GM19035 (cell line): ENCODE results near the gene TRIM32.
"Not testable (repeated sequence)": the region's sequence is repeated elsewhere in the genome, so short reads cannot be mapped to it uniquely, and the experiment has no call there.

Source experiments
- ATAC-seq: cut with Tn5 transposase; IDR thresholded peaks from one replicate; pipeline ENCODE4 v1.9.1; 2021; ENCODE audit not compliant: unreplicated experiment

Gene TRIM32

GRCh38 chr9:116674210-116674980, 12.7 kb upstream of the TRIM32 start:
- ATAC-seq = no peak

DNA sequence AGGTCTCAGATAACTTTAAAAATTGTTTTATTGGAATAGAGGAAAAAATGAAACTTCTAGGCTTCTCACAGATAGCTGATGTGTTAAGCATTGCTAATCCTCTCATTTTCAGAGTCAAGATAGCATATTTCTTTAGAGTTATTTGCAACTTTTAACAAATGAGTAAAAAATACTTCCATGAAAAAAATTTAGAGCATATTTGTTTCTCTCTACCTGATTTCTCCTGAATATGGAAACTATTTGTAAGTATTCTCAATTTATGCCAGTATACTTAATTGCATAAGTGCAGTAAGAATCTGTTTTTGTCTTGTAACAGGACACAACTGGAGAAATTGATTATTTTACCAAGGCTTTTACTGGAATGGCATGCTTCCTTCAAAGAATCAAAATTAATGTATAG, 3.6 kb upstream of the TRIM32 start:
- ATAC-seq = no peak

GRCh38 chr9:116685166-116685565, 1.9 kb upstream of the TRIM32 start:
- no peak for ATAC-seq

DNA sequence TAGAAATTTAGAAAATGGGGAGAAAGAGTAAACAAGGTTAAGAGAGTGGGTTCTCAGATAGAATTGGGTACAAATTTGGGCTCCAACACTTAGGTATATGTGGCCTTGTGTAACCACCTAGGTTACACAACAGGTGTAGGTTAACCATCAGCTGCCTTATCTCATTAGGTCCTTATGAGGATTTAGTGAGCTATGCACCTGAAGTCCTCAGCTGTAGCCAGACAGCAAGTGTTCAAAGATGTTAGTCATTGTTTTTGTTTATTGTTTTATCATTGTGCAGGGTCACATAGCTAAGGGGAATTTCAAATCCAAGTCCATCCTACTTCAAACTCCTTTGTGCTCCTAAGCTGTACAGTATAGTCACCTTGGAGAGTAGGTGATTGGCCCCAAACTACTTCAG, 970 bp upstream of the TRIM32 start:
- ATAC-seq = no peak

DNA sequence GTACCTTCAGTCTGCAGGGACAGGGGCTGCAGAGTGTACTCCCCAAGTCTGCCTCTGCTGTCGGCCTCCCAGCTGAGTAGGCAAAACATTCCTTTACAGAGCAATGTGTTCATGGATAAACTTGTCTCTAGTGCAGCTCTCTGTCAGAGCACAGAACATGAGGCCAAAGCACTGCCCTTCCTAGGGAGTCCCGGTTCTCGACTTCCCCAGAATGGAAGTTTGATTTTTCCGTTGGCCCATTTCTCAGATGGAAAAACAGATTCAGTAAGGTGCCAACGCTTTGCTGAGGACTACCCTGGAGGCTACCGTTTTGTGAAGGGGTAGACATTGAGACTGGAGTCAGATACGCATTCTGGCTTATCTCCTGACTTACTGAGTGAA, 422 bp upstream of the TRIM32 start:
- ATAC-seq = peak; percentile 46

- ATAC-seq = no peak
These were observed 640 bp downstream of the TRIM32 start for GRCh38 chr9:116687754-116688135.

DNA sequence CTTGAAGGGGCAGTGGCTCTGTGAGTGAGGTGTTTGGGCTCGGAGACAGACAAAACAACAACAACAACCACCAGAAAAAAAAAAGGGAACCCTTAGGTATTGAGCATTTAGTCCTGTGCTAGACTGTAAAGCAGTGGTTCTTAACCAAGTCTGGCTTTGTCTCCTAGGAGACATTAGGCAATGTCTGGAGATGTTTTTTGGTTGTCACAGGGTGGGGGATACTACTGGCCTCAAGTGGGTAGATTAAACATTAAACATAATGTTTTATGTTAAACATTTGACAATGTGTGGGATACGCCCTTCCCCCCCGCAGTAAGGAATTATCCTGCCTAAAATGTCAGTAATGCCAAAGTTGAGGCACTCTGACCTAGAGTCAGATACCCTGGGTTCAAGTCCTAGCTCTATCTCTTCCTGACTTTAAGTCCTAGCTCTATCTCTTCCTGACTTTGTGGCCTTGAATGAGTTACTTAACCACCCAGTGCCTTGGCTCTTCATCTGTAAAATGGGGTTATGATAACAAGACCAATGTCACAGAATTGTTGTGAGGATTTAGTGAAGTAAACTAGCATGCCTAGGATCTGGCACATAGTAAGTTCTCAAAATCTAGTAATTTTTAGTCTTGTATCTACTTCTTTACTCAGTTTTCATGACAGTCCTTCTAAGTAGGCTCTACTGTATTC, 1.8 kb downstream of the TRIM32 start:
- no peak for ATAC-seq

GRCh38 chr9:116689486-116690032, 2.5 kb downstream of the TRIM32 start:
- no peak for ATAC-seq

DNA sequence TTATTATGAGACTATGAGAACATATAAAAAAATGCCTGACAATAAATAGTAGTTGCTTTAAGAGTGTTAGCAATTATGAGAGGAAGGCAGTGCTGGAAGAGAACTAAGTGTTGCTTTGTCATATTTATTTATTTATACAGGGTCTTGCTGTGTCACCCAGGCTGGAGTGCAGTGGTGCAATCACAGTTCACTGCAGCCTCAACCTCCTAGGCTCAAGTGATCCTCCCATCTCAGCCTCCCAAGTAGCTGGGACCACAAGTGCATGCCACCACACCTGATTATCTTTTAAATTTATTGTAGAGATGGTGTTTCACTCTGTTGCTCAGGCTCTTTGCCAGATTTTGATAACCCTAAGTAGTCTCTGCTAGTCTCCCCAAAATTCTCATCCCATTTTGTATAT, 3.7 kb downstream of the TRIM32 start:
- not testable (repeated sequence) for ATAC-seq

GRCh38 chr9:116691607-116692006, 4.5 kb downstream of the TRIM32 start:
- no peak for ATAC-seq

DNA sequence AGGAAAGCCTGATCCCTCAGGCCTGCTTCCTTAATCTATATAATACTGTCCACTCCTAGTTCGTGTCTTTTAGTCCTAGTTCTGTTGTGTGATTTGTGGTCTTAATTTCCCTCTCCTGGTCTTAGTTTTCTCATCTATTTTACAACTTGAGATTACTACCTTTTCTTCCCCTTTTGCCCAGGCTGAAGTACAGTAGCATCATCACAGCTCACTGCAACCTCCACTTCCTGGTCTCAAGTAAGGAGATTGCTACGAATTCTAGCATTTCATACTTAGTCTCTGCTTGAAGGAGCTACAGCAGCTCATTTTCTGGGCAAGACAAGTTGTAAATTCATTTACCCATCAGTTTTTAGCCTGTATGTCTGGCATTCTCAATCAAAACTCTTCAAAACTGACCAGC, 5.5 kb downstream of the TRIM32 start:
- ATAC-seq = no peak

GRCh38 chr9:116693233-116693731, 6.2 kb downstream of the TRIM32 start:
- no peak for ATAC-seq

- ATAC-seq = no peak
These were observed 7.7 kb downstream of the TRIM32 start for GRCh38 chr9:116694785-116695291.

GRCh38 chr9:116695438-116695837, 8.3 kb downstream of the TRIM32 start:
- no peak for ATAC-seq

DNA sequence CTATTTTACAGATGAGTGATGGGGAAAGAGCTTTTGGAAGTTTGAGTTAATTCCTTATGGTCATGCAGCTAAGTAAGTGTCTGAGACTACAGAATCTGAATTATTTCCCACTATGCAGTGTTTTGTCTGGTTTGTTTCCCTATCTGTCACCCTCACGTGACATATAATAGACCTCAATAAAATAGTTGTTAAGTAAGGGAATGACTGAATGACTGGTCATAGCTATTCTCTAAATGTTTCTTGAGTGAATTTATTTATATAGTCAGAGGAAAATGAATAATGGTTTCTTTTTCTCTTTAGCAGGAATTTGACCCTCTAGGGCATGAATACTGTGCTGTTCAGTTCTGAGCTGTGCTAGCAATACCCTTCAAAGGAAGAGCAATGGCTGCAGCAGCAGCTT, 10.3 kb downstream of the TRIM32 start:
- no peak for ATAC-seq

- no peak for ATAC-seq
These were observed 10.8 kb downstream of the TRIM32 start for GRCh38 chr9:116697887-116698286.

DNA sequence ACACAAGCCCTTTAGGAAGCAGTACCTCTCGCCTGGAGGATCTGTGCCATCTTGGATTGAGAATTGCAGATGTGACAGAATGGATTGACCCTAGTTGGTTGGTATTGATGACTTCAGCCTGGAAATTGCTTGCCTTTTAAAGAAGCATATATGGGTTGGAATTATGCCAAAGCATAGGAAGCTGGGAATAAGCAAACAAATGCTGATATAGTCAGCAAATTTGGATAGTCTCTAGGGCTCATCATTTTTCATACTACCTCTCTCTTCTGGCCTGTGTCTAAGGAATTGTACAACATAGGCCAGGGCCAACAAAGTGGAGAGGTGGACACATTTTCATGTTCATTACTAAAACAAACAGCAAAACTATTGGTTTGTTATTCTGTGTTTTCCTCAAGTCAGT, 13.2 kb downstream of the TRIM32 start:
- ATAC-seq = no peak

DNA sequence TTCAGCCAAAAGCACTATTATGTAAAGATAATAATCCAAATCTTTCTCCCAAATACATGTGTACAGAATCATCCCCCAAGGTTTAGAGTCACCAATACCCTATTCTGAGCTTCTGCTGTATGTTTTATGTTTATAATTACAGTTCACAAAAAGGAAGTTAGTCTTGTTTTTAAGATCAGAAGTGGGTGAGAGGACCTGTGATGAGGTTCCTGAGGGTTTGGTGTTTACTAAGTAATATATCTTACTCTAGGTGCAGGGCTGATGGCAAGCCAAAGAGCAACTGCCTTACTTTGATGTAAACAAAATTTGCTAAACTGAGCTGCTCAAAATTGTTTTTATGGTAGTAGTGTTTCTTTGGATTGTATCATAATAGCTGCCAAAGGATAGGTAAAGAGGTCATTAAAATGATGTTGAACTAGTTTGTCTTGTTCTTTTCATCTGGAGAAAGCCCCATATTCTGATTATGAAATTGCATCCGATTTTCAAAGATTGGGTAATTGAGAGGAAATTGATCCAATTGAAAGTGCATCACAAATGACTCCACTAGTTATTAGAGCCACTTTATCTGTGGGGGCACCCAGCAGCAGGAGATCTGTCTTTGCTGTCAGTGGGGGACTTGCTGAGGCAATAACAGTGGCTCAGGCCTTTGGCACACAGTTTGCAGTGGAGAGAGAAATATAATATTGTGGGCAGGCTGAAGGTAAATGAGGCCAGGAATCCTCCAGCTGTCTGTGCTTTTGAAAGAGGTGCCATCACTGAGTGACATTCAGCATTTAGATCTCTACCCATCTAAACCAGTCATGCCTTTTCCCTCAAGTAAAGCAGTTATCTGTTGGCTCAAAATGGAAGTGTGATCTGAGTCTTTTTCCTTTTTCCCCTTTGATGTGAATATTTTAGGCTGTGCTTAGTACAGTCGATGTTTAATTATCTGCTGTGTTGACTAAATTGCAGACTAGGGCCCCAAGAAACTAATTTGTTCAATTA, 14.1 kb downstream of the TRIM32 start:
- ATAC-seq = no peak

DNA sequence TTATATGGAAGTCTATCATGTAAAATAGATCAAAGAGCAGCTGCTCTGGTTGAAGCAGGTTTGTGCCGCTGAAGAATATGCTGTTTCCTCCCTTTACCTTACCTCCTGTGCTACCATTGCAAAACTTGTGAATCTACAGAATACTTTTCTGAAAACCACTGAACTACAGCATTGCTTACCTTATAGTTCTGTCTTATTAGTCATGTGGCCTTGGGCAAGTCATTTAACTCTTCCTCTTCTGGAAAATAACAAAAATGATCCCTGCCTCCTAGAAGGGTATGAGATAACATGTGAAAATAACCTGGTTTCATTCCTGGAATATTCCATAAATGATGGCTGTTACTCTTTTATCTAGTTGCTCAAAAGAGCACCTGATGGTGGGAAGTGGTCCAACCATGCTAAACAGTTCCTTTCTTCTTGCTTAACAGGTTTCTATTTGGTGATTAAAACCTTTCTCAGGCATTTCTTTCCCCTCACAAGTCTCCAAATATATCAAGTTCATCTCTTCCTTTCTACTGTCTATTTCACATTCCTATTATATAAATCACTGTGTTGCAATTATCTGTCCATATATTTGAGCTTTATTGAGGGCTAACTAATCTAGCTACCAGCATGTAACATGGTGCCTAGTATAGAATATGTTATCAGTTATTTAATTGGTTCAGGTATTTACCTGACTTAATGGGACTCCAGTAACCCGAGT, 15.0 kb downstream of the TRIM32 start:
- ATAC-seq = no peak

DNA sequence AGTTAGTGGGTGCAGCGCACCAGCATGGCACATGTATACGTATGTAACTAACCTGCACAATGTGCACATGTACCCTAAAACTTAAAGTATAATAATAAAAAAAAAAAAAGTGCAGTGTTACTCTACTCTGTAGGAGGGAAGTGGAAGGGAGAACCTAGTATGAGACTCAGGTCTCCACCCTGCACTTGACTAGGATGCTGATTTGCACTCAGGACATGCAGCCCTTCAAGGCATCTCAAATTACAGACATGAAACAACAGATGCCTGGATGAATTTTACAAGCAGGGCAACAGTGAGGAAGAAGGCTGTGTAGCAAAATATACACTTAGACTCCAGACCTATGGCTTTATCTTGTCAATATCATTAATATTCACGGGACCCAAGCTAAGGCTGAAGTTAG, 16.5 kb downstream of the TRIM32 start:
- ATAC-seq = no peak
